Endothelial cell of umbilical vein (primary cell): Measurements from ENCODE around the gene PLA2G15. TPM values are rescaled to one million over a fixed set of nuclear protein-coding genes. Genes with fewer than 3 reads are reported as not detected.

ENCODE experiments used
- BruUV-seq: library from RNA; stranded (reverse); fragments of 400-500 nt; replicated peaks from 2 replicates; lab custom pipeline; 2021; lab: Mats Ljungman, UMichigan
- CTCF ChIA-PET: fragments of 300-600, 350-600 bp; sonication (Branson Sonifier 250); formaldehyde crosslinking; loops from one replicate; lab custom pipeline; 2021; ENCODE audit warnings: antibody characterized with exemption, inconsistent platforms; lab: Charles Lee
- POLR2A ChIA-PET: fragments of 300-600, 350-600 bp; sonication (Branson Sonifier 250); formaldehyde crosslinking; loops from one replicate; lab custom pipeline; 2021; ENCODE audit warnings: antibody characterized with exemption, inconsistent platforms; lab: Charles Lee
- DNase-seq: peaks from one replicate; pipeline ENCODE4 v3.0.0-alpha.2; 2011; ENCODE audit warnings: low read depth, low spot score
- FAIRE-seq: peaks from 2 replicates; lab custom pipeline; 2011; peaks lifted over from hg19 to GRCh38; lab: Jason Lieb, UNC
- H2AFZ ChIP-seq: 2 replicates; pipeline ENCODE4 v1.6.0; 2012; ENCODE audit warnings: low read depth, low read length, control low read depth, inconsistent platforms
- H3K27ac ChIP-seq: 2 replicates; pipeline ENCODE4 v1.5.1; 2011; ENCODE audit warnings: low read depth, mild to moderate bottlenecking, control low read depth, low read length, moderate library complexity; ENCODE audit not compliant: insufficient read depth
- H3K27me3 ChIP-seq, 2 experiments: 2 replicates each; pipeline versions ENCODE4 v1.6.0 to v1.6.1; 2011; ENCODE audit warnings: low read length in 2 of 2, mixed read lengths in 1 of 2; ENCODE audit not compliant: control insufficient read depth in 2 of 2, insufficient read depth in 2 of 2
- H3K36me3 ChIP-seq, 2 experiments: 2 replicates in 1 of 2; 3 replicates in 1 of 2; pipeline ENCODE4 v1.5.1; 2011; ENCODE audit warnings: low read length in 2 of 2, mild to moderate bottlenecking in 1 of 2, moderate library complexity in 1 of 2; ENCODE audit not compliant: control insufficient read depth in 2 of 2, insufficient read depth in 2 of 2; ENCODE audit errors: extremely low read depth in 1 of 2
- H3K4me1 ChIP-seq: 3 replicates; pipeline ENCODE4 v1.5.1; 2011; ENCODE audit warnings: mild to moderate bottlenecking, low read length; ENCODE audit not compliant: control insufficient read depth, insufficient read depth; ENCODE audit errors: extremely low read depth
- H3K4me2 ChIP-seq: 2 replicates; pipeline ENCODE4 v1.6.1; 2011; ENCODE audit warnings: low read length, control low read depth, mixed read lengths; ENCODE audit not compliant: insufficient read depth
- H3K4me3 ChIP-seq, 3 experiments: fragments of 200-600 bp in 1 of 3; sonication (generic), shearing (Covaris generic) in 1 of 3; replicated peaks in 1 of 3; 2 replicates each; pipeline ENCODE4 v1.5.1; 2011 to 2016; ENCODE audit warnings: control low read depth in 3 of 3, low read length in 3 of 3, mild to moderate bottlenecking in 2 of 3, inconsistent platforms in 1 of 3, low read depth in 1 of 3, moderate library complexity in 1 of 3; ENCODE audit not compliant: insufficient read depth in 1 of 3
- H3K79me2 ChIP-seq: 2 replicates; pipeline ENCODE4 v1.6.0; 2012; ENCODE audit warnings: low read length, inconsistent platforms; ENCODE audit not compliant: control insufficient read depth, insufficient read depth
- H3K9ac ChIP-seq: replicated peaks from 2 replicates; pipeline ENCODE3; 2011; ENCODE audit warnings: low read length, control low read depth; ENCODE audit not compliant: insufficient read depth; ENCODE audit errors: extremely low read depth
- H3K9me1 ChIP-seq: replicated peaks from 3 replicates; pipeline ENCODE4 v1.6.0; 2011; ENCODE audit warnings: mild to moderate bottlenecking, low read length; ENCODE audit not compliant: control insufficient read depth, insufficient read depth; ENCODE audit errors: extremely low read depth
- H3K9me3 ChIP-seq: replicated peaks from 2 replicates; pipeline ENCODE4 v1.5.1; 2012; ENCODE audit warnings: low read length, inconsistent platforms; ENCODE audit not compliant: control insufficient read depth, insufficient read depth
- H4K20me1 ChIP-seq: replicated peaks from 2 replicates; pipeline ENCODE3; 2011; ENCODE audit warnings: mild to moderate bottlenecking, low read length; ENCODE audit not compliant: control insufficient read depth, insufficient read depth; ENCODE audit errors: extremely low read depth
- CTCF ChIP-seq, 2 donors: IDR thresholded peaks; 1 replicate in 1 of 2; 2 replicates in 1 of 2; pipeline ENCODE4 v1.5.1; 2011; ENCODE audit warnings: low read length in 2 of 2, mild to moderate bottlenecking in 2 of 2, moderate library complexity in 2 of 2, control low read depth in 1 of 2, inconsistent platforms in 1 of 2, low read depth in 1 of 2; ENCODE audit not compliant: insufficient read depth in 1 of 2; ENCODE audit errors: extremely low read depth in 1 of 2
- EZH2 ChIP-seq: IDR thresholded peaks from 2 replicates; pipeline ENCODE4 v1.6.1; 2012; ENCODE audit warnings: borderline replicate concordance, low read depth, mild to moderate bottlenecking, moderate library complexity, low read length, inconsistent platforms; ENCODE audit not compliant: severe bottlenecking
- FOS ChIP-seq: IDR thresholded peaks from 2 replicates; pipeline ENCODE4 v1.6.1; 2011; ENCODE audit warnings: mild to moderate bottlenecking, low read length, moderate library complexity, borderline replicate concordance; ENCODE audit not compliant: insufficient read depth
- GATA2 ChIP-seq: IDR thresholded peaks from 2 replicates; pipeline ENCODE4 v1.7.0; 2011; ENCODE audit warnings: low read depth, mild to moderate bottlenecking, moderate library complexity, mixed read lengths, low read length; ENCODE audit not compliant: insufficient read length, insufficient read depth
- JUN ChIP-seq: IDR thresholded peaks from 2 replicates; pipeline ENCODE4 v1.6.1; 2011; ENCODE audit warnings: borderline replicate concordance, low read depth; ENCODE audit not compliant: insufficient read length, insufficient read depth
- MAX ChIP-seq: IDR thresholded peaks from 2 replicates; pipeline ENCODE4 v1.6.1; 2011; ENCODE audit not compliant: insufficient read depth, insufficient read length
- MYC ChIP-seq: IDR thresholded peaks from one replicate; pipeline ENCODE4 v1.6.1; 2011; ENCODE audit warnings: mild to moderate bottlenecking, low read depth, low read length
- POLR2A ChIP-seq: IDR thresholded peaks from 2 replicates; pipeline ENCODE4 v1.6.1; 2012; ENCODE audit warnings: low read depth, mild to moderate bottlenecking, control low read depth, low read length
- POLR2AphosphoS5 ChIP-seq: IDR thresholded peaks from 2 replicates; pipeline ENCODE4 v1.6.1; 2012; ENCODE audit warnings: low read depth, mild to moderate bottlenecking, control low read depth, low read length, moderate library complexity; ENCODE audit not compliant: insufficient read depth
- dilution Hi-C: fragments of 300-500 bp; cut with MboI; formaldehyde crosslinking; loops from one replicate; pipeline ENCODE4 v1.15.0; 2019; ENCODE audit warnings: low sequenced_read_pairs; ENCODE audit not compliant: extremely low pct_ligation_motif_present
- intact Hi-C: fragments of 100-400 bp; cut with micrococcal nuclease; formaldehyde crosslinking; loops from one replicate; pipeline ENCODE4 v1.10.0; 2022
- polyA plus RNA-seq, 4 experiments: library from polyadenylated mRNA; depleted of rRNA in 3 of 4; stranded (reverse) in 3 of 4; unstranded in 1 of 4; fragments of >200 nt; gene quantifications; 2 replicates each; pipeline versions ENCODE4 v1.2.1 to v1.2.3, GENCODE V29; 2011 to 2012; ENCODE audit warnings: missing spikeins in 1 of 4
- total RNA-seq: library from RNA; stranded (reverse); gene quantifications from 2 replicates; pipeline ENCODE4 v1.2.3, GENCODE V29; 2021

The PLA2G15 gene
- total and polyA plus RNA-seq, 2 donors (not counting 3 experiments of a cell fraction or from before 2014, with no cell fraction given), result 24.3 to 41.8 TPM

GRCh38 chr16:68250951-68251350 is 5.8 kb downstream of the PLA2G15 start:
- Histone ChIP-seq H3K4me1 (no peaks in the 10 kb centered on the region), H3K9me3 (no peaks in the 10 kb centered on the region), H3K4me3 (no peak overlapping the region), H4K20me1 (no peaks in the 10 kb centered on the region), H3K9ac (no peak overlapping the region), H3K4me2 (no peak overlapping the region), H3K36me3 (peaks cover 0 to 16% of the 10 kb centered on the region in 2 experiments), H3K9me1 (no peaks in the 10 kb centered on the region), H2AFZ (no peak overlapping the region), H3K27me3 (no peaks in the 10 kb centered on the region), H3K79me2 (no peaks in the 10 kb centered on the region), H3K27ac (no peak overlapping the region)
- TF ChIP-seq CTCF (IDR thresholded peaks at IDR 0.05; ENCODE audit: extremely low read depth in 1 of 2, insufficient read depth in 1 of 2, low read depth in 1 of 2, low read length in 2 of 2), result no peak
- no peak for TF ChIP-seq EZH2
- no peak for TF ChIP-seq MYC
- TF ChIP-seq MAX, result no peak
- no peak for TF ChIP-seq POLR2AphosphoS5
- TF ChIP-seq JUN, result no peak
- TF ChIP-seq FOS, result no peak
- TF ChIP-seq GATA2, result no peak
- TF ChIP-seq POLR2A, result no peak
- DNase-seq (no peak), FAIRE-seq (no peak)
- BruUV-seq, result no TSS peak
- CTCF ChIA-PET, result interaction anchor here (1.1 to 5.8 kb wide), 5 partner anchors 9 to 14 kb away, joined by 3 to 33 read pairs (median 5); partner anchors contain the start of gene SLC7A6
- POLR2A ChIA-PET, result no interaction called here
- intact Hi-C loops, result no loop called here
- dilution Hi-C loops, result no loop called here
